Measurements from ENCODE around the gene EIF3L. TPM values are rescaled to one million over a fixed set of nuclear protein-coding genes. Genes with fewer than 3 reads are reported as not detected.

Gene EIF3L
- total RNA-seq, 1 experiment from 2014 or later: 739 TPM

- H3K79me1 ChIP-seq (ENCODE audit: insufficient read depth, low read depth, low read length, poor library complexity, severe bottlenecking): no peaks in the 10 kb centered on the region
- H4K8ac ChIP-seq (replicated peaks; ENCODE audit: insufficient read length, low read depth, low read length): no peak overlapping the region
- Mint-ChIP-seq H3K9me3 (no peaks in the 10 kb centered on the region), H3K4me1 (peaks cover 47 to 48% of the 10 kb centered on the region in 2 experiments), H3K27me3 (ENCODE audit: low read depth) (no peaks in the 10 kb centered on the region), H3K36me3 (ENCODE audit: insufficient read depth in 1 of 3, low read depth in 3 of 3) (peaks cover 3 to 14% (median 10%) of the 10 kb centered on the region in 3 experiments; a peak in 4 of 7 replicates), H3K27ac (peak overlapping the region in 2 of 3 experiments; percentile 34 to 84; a peak in 1 of 7 replicates), H3K4me3 (peak overlapping the region; percentile 76 to 85)
- no peak overlapping the region for H3T11ph ChIP-seq (ENCODE audit: low read length)
- H3K27ac ChIP-seq (ENCODE audit: insufficient read length, low read depth, low read length): no peak overlapping the region
- no peaks in the 10 kb centered on the region for H3K27me3 ChIP-seq (ENCODE audit: insufficient read depth, low read length)
- DNase-seq: no peak
- H4K91ac ChIP-seq (ENCODE audit: insufficient read length, low read depth, low read length): no peak overlapping the region
- peaks cover 5% of the 10 kb centered on the region for H3K23me2 ChIP-seq (ENCODE audit: insufficient read length, low read depth, low read length, poor library complexity, severe bottlenecking)
- peak overlapping the region; percentile 33 for H3K4me2 ChIP-seq (ENCODE audit: insufficient read depth, insufficient read length, low read length)
- no peak overlapping the region for H2BK120ac ChIP-seq (ENCODE audit: low read depth, low read length, poor library complexity, severe bottlenecking)
- H4K20me1 ChIP-seq (ENCODE audit: control insufficient read depth, insufficient read depth, insufficient read length): no peaks in the 10 kb centered on the region
- no peak for TF ChIP-seq CTCF (conservative IDR thresholded peaks at IDR 0.05)
- H3K56ac ChIP-seq (ENCODE audit: insufficient read length, low read depth, low read length): no peak overlapping the region
- no peak overlapping the region for H2AFZ ChIP-seq (ENCODE audit: low read length)
- no peak overlapping the region for H2BK12ac ChIP-seq (ENCODE audit: insufficient read length, low read depth, low read length)
- H2BK20ac ChIP-seq (ENCODE audit: low read depth, low read length, poor library complexity, severe bottlenecking): no peak overlapping the region
- no peaks in the 10 kb centered on the region for H3K9me3 ChIP-seq (ENCODE audit: control insufficient read depth, low read depth, low read length)
- H3K4me1 ChIP-seq (ENCODE audit: insufficient read depth, low read length): 0 out of 2 replicates have a peak, but pooled peaks cover 3% of the 10 kb centered on the region
- H2BK15ac ChIP-seq (ENCODE audit: low read depth, low read length): no peak overlapping the region
- no peak overlapping the region for H2AK5ac ChIP-seq (ENCODE audit: insufficient read length, low read length)
- H3K14ac ChIP-seq (ENCODE audit: insufficient read depth, low read length): peak overlapping the region; percentile 34; the same call in 1 of the 2 replicates
- H2BK5ac ChIP-seq (ENCODE audit: insufficient read length, low read length): no peak overlapping the region
- no CpG with 5 or more reads among the region's 19 CpGs for WGBS (ENCODE audit: extremely low coverage, insufficient read length, low lambda C conversion rate)
- no peak overlapping the region for H3K9ac ChIP-seq (ENCODE audit: extremely low read depth, insufficient read length, low read length)
- no peaks in the 10 kb centered on the region for H3K79me2 ChIP-seq (ENCODE audit: insufficient read depth, low read length)
- H3K18ac ChIP-seq (ENCODE audit: insufficient read length, low read depth, low read length): no peak overlapping the region
- H4K5ac ChIP-seq (ENCODE audit: insufficient read length, low read depth, low read length): no peak overlapping the region
- no peak overlapping the region for H3K4ac ChIP-seq (ENCODE audit: low read depth, low read length)
- H3K23ac ChIP-seq (ENCODE audit: insufficient read length, low read depth, low read length): no peak overlapping the region
These were observed 58.1 kb downstream of the EIF3L start for GRCh38 chr22:37907036-37907954.

Measured in H9 (cell line).